AG09309 (cell line): ENCODE data around the gene CTNNA1.

Experiments
- DNase-seq: peaks from one replicate; pipeline ENCODE4 v3.0.0-alpha.2; 2010; ENCODE audit warnings: low read depth
- H3K4me3 ChIP-seq: 2 replicates; pipeline ENCODE4 v1.5.1; 2011; ENCODE audit warnings: mild to moderate bottlenecking, low read depth, low read length, moderate library complexity; ENCODE audit not compliant: control insufficient read depth
- CTCF ChIP-seq: IDR thresholded peaks from 2 replicates; pipeline ENCODE4 v1.5.1; 2011; ENCODE audit warnings: mild to moderate bottlenecking, low read depth, low read length, inconsistent platforms; ENCODE audit not compliant: insufficient read depth, control insufficient read depth; ENCODE audit errors: missing control alignments

The CTNNA1 gene

GRCh38 chr5:138946241-138946623, 193.0 kb downstream of the CTNNA1 start:
- TF ChIP-seq CTCF: no peak
- H3K4me3 ChIP-seq: no peak overlapping the region
- no peak for DNase-seq

GRCh38 chr5:138946831-138947560, 193.8 kb downstream of the CTNNA1 start:
- H3K4me3 ChIP-seq: no peak overlapping the region
- no peak for DNase-seq
- no peak for TF ChIP-seq CTCF

- TF ChIP-seq CTCF: no peak
- DNase-seq: no peak
- H3K4me3 ChIP-seq: no peak overlapping the region
Measured at GRCh38 chr5:138947780-138948179, 194.6 kb downstream of the CTNNA1 start.

GRCh38 chr5:138948471-138949222, 195.4 kb downstream of the CTNNA1 start:
- TF ChIP-seq CTCF: no peak
- no peak for DNase-seq

GRCh38 chr5:138949223-138949574, 196.0 kb downstream of the CTNNA1 start:
- no peak for TF ChIP-seq CTCF
- DNase-seq: no peak
- no peak overlapping the region for H3K4me3 ChIP-seq

More at GRCh38 chr5:138948471-138949222, 195.4 kb downstream of the CTNNA1 start:
- H3K4me3 ChIP-seq: no peak overlapping the region

- TF ChIP-seq CTCF: no peak
- no peak overlapping the region for H3K4me3 ChIP-seq
- DNase-seq: no peak
Measured at GRCh38 chr5:138949988-138950387, 196.8 kb downstream of the CTNNA1 start.
